ENCODE measurements around the gene SLCO3A1.

DNA sequence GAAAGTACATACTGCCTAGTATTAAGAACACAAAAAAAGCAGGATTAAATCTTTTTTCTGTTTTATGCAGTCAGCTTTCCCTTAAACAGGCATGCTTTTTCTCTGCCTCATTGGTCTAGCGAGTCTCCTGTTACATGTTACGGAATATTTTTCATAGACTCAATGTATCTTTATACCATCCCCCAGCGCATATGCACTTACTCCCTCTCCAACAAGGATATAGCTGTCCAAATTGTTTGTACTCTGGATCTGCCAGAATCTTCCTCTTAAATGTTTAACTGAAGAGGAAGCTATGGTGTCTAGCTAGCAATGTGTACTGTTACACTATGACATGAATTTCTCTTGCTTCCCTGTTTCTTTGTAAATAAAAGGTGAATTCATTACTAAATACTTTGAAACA lies 9.2 kb upstream of the SLCO3A1 start:
- TF ChIP-seq, protein P1, sequence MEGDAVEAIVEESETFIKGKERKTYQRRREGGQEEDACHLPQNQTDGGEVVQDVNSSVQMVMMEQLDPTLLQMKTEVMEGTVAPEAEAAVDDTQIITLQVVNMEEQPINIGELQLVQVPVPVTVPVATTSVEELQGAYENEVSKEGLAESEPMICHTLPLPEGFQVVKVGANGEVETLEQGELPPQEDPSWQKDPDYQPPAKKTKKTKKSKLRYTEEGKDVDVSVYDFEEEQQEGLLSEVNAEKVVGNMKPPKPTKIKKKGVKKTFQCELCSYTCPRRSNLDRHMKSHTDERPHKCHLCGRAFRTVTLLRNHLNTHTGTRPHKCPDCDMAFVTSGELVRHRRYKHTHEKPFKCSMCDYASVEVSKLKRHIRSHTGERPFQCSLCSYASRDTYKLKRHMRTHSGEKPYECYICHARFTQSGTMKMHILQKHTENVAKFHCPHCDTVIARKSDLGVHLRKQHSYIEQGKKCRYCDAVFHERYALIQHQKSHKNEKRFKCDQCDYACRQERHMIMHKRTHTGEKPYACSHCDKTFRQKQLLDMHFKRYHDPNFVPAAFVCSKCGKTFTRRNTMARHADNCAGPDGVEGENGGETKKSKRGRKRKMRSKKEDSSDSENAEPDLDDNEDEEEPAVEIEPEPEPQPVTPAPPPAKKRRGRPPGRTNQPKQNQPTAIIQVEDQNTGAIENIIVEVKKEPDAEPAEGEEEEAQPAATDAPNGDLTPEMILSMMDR (conservative IDR thresholded peaks at IDR 0.05; ENCODE audit: low read length), result no peak
- TF ChIP-seq EZH2phosphoT487 (IDR thresholded peaks at IDR 0.05; ENCODE audit: borderline replicate concordance), result no peak

All from Loucy (cell line).